Measurements from ENCODE around the gene ZNF366. TPM values are rescaled to one million over a fixed set of nuclear protein-coding genes. Genes with fewer than 3 reads are reported as not detected.

The ZNF366 gene
- total and polyA plus RNA-seq, 10 donors: 0.26 to 19.8 (median 9.4) TPM

DNA sequence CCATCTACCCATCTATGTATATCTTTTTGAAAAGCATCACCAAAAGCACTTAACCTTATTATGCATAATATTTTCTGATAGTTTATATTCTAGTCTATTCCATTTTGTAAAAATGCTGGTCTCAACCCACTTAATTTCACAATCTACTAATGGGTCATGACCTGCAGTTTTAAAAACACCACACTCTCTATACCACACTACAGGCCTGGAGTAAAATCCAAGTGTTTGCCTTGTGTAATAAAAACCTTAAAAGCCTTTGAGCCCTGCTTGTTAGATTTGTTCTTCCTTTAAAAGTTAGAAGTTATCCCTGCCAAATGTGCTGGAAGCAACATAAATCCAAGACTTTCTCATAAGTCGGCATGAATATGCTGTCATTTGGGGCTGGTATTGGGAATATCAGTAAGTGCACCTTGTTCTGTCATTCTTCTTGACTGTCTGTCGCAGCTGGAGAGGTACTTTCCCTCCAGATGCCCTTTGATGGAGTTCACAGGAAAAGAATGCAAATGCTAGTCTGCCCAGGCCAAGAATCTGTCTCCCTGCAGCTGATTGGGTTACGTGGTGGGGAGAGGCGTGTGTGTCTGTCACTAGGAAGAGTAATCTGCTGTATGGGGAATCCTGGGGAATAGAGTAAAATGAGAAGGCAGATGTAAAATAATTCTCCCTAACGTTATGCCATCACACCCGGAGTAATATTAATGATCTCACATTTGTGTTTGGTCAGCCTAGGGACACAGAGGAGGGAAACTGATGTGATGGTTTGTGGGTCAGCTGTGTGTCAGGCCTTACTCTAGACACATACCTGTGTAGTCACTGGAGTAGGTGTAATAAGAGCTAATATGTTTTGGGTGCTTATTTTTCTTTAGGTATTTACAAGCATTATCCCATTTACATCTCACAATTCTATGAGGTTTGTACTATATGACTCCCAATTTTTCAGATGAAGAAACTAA, 79.4 kb downstream of the ZNF366 start:
- intact Hi-C loops (cut with DNase I; ENCODE audit: low total_unique reads): no loop called here
- 50 to 74% (median 69%) methylated on average over 6 of the region's 6 CpGs for WGBS, 5 donors
- Histone ChIP-seq H3K27ac (no peak overlapping the region), H3K9me3 (no peaks in the 10 kb centered on the region), H3K27me3 (replicated peaks in 1 of 7) (no peaks in the 10 kb centered on the region), H3K36me3 (no peaks in the 10 kb centered on the region), H3K4me3 (no peak overlapping the region), H3K4me1 (peaks cover 0 to 8% (median 4%) of the 10 kb centered on the region in 6 donors)
- DNase-seq: no peak
- TF ChIP-seq POLR2A (IDR thresholded peaks at IDR 0.05) (no peak), POLR2AphosphoS5 (IDR thresholded peaks at IDR 0.05) (no peak)
- TF ChIP-seq, protein P1, sequence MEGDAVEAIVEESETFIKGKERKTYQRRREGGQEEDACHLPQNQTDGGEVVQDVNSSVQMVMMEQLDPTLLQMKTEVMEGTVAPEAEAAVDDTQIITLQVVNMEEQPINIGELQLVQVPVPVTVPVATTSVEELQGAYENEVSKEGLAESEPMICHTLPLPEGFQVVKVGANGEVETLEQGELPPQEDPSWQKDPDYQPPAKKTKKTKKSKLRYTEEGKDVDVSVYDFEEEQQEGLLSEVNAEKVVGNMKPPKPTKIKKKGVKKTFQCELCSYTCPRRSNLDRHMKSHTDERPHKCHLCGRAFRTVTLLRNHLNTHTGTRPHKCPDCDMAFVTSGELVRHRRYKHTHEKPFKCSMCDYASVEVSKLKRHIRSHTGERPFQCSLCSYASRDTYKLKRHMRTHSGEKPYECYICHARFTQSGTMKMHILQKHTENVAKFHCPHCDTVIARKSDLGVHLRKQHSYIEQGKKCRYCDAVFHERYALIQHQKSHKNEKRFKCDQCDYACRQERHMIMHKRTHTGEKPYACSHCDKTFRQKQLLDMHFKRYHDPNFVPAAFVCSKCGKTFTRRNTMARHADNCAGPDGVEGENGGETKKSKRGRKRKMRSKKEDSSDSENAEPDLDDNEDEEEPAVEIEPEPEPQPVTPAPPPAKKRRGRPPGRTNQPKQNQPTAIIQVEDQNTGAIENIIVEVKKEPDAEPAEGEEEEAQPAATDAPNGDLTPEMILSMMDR (IDR thresholded peaks at IDR 0.05 in 8 of 11, conservative IDR thresholded peaks at IDR 0.05 in 3 of 11): no peak

- Histone ChIP-seq H3K27ac (no peak overlapping the region), H3K36me3 (no peaks in the 10 kb centered on the region), H3K4me1 (peaks cover 0 to 8% (median 4%) of the 10 kb centered on the region in 6 donors), H3K9me3 (no peaks in the 10 kb centered on the region), H3K4me3 (no peak overlapping the region), H3K27me3 (replicated peaks in 1 of 7) (no peaks in the 10 kb centered on the region)
- no peak for TF ChIP-seq POLR2AphosphoS5 (IDR thresholded peaks at IDR 0.05)
- TF ChIP-seq, protein P1 (IDR thresholded peaks at IDR 0.05 in 8 of 11, conservative IDR thresholded peaks at IDR 0.05 in 3 of 11): no peak
- TF ChIP-seq POLR2A (IDR thresholded peaks at IDR 0.05): no peak
- intact Hi-C loops (cut with DNase I; ENCODE audit: low total_unique reads): no loop called here
- 78 to 87% (median 80%) methylated on average over 2 of the region's 2 CpGs for WGBS, 5 donors
- no peak for DNase-seq
Measured at GRCh38 chr5:72427016-72427415, 80.2 kb downstream of the ZNF366 start.

- H3K4me1 ChIP-seq: peaks cover 0 to 8% (median 4%) of the 10 kb centered on the region in 6 donors
- intact Hi-C loops (cut with DNase I; ENCODE audit: low total_unique reads): no loop called here
- H3K4me3 ChIP-seq: no peak overlapping the region
- H3K9me3 ChIP-seq: no peaks in the 10 kb centered on the region
- no peak for TF ChIP-seq POLR2AphosphoS5 (IDR thresholded peaks at IDR 0.05)
- no peak for TF ChIP-seq POLR2A (IDR thresholded peaks at IDR 0.05)
- TF ChIP-seq, protein P1 (IDR thresholded peaks at IDR 0.05 in 8 of 11, conservative IDR thresholded peaks at IDR 0.05 in 3 of 11): no peak
- H3K36me3 ChIP-seq: no peaks in the 10 kb centered on the region
- H3K27me3 ChIP-seq (replicated peaks in 1 of 7): no peaks in the 10 kb centered on the region
- DNase-seq: no peak
- H3K27ac ChIP-seq: no peak overlapping the region
Measured at GRCh38 chr5:72426019-72426418, 81.2 kb downstream of the ZNF366 start.

- intact Hi-C loops (cut with DNase I; ENCODE audit: low total_unique reads): no loop called here
- WGBS, 5 donors: 84 to 93% (median 91%) methylated on average over 9 of the region's 9 CpGs
- H3K4me3 ChIP-seq: no peak overlapping the region
- no peak for TF ChIP-seq POLR2AphosphoS5 (IDR thresholded peaks at IDR 0.05)
- TF ChIP-seq POLR2A (IDR thresholded peaks at IDR 0.05): no peak
- TF ChIP-seq, protein P1 (IDR thresholded peaks at IDR 0.05 in 8 of 11, conservative IDR thresholded peaks at IDR 0.05 in 3 of 11): no peak
- DNase-seq: no peak
- H3K27ac ChIP-seq: no peak overlapping the region
- no peaks in the 10 kb centered on the region for H3K4me1 ChIP-seq
- no peaks in the 10 kb centered on the region for H3K36me3 ChIP-seq
- no peaks in the 10 kb centered on the region for H3K9me3 ChIP-seq
- no peaks in the 10 kb centered on the region for H3K27me3 ChIP-seq (replicated peaks in 1 of 7)
Measured at GRCh38 chr5:72418271-72418670, 88.9 kb downstream of the ZNF366 start.
